NCI-H187 treated with DMSO at 0.1 percent for 48 hours (cell line): Measurements from ENCODE around the gene CCZ1B.
"Not testable (repeated sequence)": the region's sequence is repeated elsewhere in the genome, so short reads cannot be mapped to it uniquely, and the experiment has no call there.

Experiments used
- DNase-seq: peaks from one replicate; lab custom pipeline; 2025; lab: John Stamatoyannopoulos, UW

CCZ1B gene

DNA sequence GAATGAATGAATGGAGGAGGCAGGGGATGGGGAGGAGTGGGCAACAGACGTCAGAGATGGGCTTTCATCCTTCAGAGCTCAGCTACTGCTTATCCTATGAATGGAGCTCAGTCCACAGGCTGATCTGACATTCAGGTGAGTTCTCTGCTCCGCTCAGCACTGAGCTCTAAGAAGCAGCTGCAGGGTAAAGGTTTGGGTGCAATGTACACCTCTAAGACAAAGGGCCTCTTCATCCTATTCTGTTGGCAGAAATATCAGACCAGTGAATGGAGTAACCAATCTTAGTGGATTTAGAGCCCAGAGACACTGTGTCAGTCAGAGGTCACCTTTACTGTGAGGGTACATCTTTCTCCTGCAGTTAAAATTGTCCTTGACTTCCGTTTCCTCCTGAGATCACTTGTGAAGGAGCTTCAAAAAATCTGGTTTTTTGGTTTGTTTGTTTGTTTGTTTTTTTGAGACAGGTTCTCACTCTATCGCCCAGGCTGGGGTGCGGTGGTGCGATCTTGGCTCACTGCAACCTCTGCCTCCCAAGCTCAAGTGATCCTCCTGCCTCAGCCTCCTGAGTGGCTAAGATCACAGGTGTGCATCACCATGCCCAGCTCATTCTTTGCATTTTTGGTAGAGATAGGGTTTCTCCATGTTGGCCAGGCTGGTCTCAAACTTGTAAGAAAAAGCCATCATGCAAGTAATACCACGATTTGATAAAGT lies 5.1 kb upstream of the CCZ1B start:
- DNase-seq = no peak

GRCh38 chr7:6830026-6830425 lies 4.0 kb upstream of the CCZ1B start:
- not testable (repeated sequence) for DNase-seq

DNA sequence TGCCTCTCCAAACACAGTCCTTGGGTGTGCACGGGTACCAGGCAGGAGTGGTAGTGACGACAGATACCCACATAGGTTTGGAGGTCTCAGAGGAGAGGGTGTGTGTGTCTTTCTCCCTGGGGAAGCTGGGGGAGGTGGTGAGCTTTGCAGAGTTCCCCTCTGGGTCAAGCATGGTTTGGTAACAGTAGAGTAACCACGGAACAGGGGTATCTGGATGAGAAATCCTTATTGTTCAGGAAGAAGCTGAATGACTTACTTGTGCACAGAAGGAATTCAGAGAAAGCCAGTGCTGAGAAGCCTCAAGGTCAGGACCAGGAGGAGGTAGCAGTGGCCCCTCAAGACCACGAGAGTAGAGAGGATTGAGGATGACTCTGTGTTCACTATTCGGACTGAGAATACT lies 3.5 kb upstream of the CCZ1B start:
- not testable (repeated sequence) for DNase-seq

- not testable (repeated sequence) for DNase-seq
These were observed 1.1 kb upstream of the CCZ1B start for GRCh38 chr7:6827180-6827579.

GRCh38 chr7:6825236-6826125 lies 594 bp downstream of the CCZ1B start:
- DNase-seq = not testable (repeated sequence)

- DNase-seq = not testable (repeated sequence)
These were observed 4.5 kb downstream of the CCZ1B start for GRCh38 chr7:6821622-6822021.

DNA sequence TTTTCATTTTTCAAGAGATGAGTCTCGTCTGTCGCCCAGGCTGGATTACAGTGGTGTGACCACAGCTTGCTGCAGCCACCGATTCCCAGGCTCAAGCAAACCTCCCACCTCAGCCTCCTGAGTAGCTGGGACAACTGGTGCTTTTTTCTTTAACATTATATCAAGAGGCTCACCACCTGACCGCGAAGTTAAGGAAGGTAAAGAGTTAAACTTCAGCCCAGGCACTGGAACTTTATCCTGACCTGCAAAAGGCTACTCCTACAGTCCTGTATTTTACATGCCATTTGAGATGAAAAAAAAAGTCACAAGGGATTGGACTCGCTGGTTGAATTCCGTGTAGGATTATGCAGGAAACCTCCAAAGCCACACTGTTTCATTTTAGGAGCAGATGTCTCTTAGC lies 10.6 kb downstream of the CCZ1B start:
- DNase-seq = not testable (repeated sequence)

DNA sequence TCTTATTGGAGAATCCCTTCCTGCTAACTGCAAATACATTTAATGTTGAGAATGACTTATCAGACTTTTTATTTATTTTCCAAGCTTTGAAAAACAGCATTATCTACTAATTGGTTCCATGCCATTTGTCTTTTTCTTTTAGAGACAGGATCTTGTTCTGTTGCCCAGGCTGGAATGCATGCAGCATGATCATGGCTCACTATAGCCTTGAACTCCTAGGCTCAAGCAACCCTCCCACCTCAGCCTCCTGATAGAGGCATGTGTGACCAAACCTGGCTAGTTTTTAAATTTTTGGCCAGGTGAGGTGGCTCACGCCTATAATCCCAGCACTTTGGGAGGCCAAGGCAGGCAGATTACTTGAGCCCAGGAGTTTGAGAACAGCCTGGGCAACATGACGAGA lies 13.1 kb downstream of the CCZ1B start:
- not testable (repeated sequence) for DNase-seq

DNA sequence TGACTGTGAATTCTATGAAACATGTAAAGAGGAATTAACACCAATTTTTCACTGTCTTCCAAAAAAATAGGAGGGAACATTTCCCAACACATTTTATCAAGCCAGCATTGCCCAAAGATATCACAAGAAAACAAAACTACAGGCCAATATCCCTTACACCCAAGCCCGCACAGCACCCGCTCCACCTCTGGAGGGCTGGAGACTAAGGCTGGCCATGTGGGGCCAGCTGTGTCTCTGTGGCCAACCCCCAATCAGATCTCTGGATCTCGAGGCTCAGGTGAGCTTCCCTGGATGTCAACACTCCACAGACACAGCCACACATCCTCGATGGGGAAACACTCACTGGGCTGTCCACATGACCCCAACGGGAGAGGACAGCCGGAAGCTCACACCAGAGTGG lies 18.1 kb downstream of the CCZ1B start:
- DNase-seq = not testable (repeated sequence)

- not testable (repeated sequence) for DNase-seq
These were observed 18.6 kb downstream of the CCZ1B start for GRCh38 chr7:6807393-6807918.

DNA sequence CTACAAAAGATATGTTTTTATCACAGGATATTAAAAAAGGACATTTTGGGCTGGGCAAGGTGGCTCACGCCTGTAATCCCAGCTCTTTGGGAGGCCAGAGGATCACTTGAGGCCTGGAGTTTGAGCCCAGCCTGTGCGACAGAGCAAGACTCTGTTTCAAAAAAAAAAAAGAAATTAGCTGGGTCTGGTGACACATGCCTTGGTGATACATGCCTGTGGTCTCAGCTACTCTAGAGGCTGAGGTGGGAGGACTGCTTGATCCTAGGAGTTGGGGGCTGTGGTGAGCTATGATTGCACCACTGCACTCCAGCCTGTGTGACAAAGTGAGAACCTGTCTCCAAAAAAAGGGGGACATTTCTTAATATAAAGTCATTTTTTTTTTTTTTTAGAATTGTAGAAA lies 25.7 kb downstream of the CCZ1B start:
- DNase-seq = not testable (repeated sequence)

DNA sequence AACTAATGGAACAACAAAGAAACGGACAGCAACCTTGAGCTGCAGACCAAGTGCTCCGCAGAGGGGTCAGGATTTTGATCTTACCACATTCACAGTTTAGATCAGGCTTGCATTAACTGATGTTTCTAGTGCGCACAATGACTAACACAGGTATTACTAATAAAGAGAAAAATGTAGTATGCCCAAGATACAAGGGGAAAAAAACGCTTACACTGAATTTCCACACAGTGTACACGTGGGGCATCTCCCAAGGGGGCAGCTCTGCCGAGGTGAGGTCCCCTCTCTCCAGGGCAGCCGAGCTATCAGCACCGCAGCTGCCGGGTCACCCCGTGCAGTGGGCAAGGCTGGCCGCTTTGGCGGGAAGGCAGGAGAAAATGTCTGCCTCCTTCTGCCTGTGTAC lies 26.2 kb downstream of the CCZ1B start:
- DNase-seq = not testable (repeated sequence)

- not testable (repeated sequence) for DNase-seq
These were observed 28.0 kb downstream of the CCZ1B start for GRCh38 chr7:6798047-6798446.

DNA sequence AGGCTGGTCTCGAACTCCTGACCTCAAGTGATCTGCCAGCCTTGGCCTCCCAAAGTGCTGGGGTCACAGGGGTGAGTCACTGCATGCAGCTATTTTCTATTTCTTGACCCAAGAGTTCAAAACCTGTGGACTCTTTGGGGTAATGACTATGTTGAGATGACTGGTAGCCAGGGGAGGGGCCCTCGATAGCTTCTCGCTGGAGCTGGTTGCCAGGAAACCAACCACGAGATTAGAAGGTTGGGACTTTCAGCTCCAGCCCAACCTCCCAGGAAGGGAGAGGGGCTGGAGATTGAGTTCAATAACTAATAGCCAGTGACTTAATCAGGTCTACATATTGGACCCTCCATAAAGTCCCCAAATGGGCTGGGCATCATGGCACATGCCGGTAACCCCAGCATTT lies 28.9 kb downstream of the CCZ1B start:
- not testable (repeated sequence) for DNase-seq

GRCh38 chr7:6794276-6794675 lies 31.8 kb downstream of the CCZ1B start:
- not testable (repeated sequence) for DNase-seq

DNA sequence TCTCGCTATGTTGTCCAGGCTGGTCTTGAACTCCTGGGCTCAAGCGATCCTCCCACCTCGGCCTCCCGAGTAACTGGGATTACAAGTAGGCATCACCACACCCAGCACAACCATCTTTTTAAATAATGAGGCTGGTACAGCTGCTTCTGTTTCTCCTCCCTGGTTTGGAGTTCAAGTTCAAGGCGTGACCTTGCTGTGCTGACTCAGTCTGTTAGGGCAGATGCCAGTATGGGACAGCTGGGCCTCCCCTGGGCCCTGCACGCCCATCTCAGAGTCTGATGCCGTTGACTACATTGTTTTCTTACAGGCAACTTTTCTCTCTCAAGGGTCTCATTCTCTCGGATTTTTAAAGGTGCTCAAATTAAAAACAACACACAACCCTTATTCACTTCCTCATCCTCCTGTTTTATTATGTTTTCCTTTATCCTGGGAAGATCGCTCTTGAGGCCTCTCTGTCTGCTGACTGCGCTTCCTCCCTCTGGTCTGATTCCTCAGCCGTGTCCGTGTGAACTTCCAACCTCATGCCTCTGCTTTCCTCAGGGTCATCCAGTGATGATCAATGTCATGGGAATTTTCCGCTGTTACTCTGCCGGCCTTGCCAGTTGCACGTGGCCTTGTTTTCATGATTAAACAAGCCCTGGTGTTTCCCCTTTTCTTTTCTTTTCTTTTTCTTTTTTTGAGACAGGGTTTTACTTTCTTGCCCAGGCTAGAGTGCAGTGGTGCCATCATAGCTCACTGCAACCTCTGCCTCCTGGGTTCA lies 33.8 kb downstream of the CCZ1B start:
- DNase-seq = not testable (repeated sequence)

DNA sequence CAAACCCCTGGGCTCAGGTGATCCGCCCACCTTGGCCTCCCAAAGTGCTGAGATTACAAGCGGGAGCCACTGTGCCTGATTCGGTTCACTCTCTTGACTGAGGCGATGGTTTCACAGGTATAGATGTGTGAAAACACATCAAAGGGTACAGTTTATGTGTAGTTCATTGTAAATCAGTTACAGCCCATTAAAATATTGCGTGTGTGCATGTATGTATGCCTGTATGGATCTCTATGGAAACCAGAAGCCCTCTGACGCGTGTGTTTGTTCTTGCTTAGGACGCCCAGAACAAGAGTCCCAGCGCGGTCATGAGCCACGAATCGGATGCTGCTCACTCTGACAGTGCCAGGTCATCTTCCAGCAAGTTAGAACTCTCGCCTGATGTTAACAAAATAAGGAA lies 36.7 kb downstream of the CCZ1B start:
- DNase-seq = not testable (repeated sequence)

DNA sequence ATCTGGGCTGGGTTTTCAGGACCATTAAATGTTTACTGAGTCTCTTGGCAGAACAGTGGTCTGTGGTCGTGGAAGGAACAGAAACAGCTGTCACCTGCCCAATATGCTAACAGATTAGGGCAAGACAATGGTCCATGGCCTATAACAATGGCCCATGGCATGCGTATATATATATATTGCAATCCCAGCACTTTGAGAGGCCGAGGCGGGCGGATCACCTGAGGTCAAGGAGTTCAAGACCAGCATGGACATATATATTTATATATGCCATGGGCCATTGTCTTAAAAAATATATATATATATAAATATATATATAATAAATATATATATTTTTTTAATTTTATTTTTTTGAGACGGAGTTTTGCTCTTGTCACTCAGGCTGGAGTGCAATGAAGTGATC lies 44.5 kb downstream of the CCZ1B start:
- DNase-seq = not testable (repeated sequence)

- not testable (repeated sequence) for DNase-seq
These were observed 64.9 kb downstream of the CCZ1B start for GRCh38 chr7:6761186-6761585.

GRCh38 chr7:6753964-6754363 lies 72.1 kb downstream of the CCZ1B start, which contains the start of gene RSPH10B2:
Gene RSPH10B2, plus strand, starts transcription at chr7:6754103. Its CDS starts 3,575 bp downstream, at chr7:6757678.
- DNase-seq = not testable (repeated sequence)

DNA sequence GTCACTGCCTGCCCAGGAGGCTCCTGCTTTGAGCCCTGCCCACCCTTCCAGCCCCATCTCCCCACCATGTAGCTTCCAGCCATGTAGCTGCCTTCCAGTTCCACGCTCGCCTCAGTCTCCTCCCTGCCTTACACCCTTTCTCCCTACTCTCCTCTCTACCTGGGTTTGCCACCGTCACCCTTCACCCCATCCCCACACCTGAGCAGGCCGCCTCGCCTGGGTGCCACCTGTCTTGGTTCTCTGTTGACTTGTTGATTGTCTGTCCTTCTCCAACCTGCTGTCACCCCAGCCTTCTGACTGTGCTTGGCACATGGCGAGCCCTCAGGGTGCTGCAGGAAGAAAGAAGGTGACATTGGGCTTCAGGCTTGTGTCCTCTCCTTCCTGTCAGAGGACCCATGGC lies 75.9 kb downstream of the CCZ1B start:
- not testable (repeated sequence) for DNase-seq

GRCh38 chr7:6749335-6749734 lies 76.7 kb downstream of the CCZ1B start:
- DNase-seq = not testable (repeated sequence)
